GM23338 (cell line): ENCODE measurements around the gene KIAA1755. TPM values are rescaled to one million over a fixed set of nuclear protein-coding genes. Genes with fewer than 3 reads are reported as not detected.
A peak's percentile ranks its signal among the peaks of the same experiment; 100 is the strongest.
"Not testable (repeated sequence)": the region's sequence is repeated elsewhere in the genome, so short reads cannot be mapped to it uniquely, and the experiment has no call there.

Experiments
- ATAC-seq: fragments of 200-7000 bp; cut with Tn5 transposase; 3 replicates; pipeline ENCODE4 v1.9.1; 2020
- DNase-seq: peaks from one replicate; pipeline ENCODE4 v3.0.0-alpha.2; 2015; ENCODE audit warnings: low spot score
- H2AFZ ChIP-seq: fragments of 200-600 bp; sonication (generic); 2 replicates; pipeline ENCODE4 v1.8.0; 2016; ENCODE audit warnings: antibody characterized with exemption, mild to moderate bottlenecking, moderate library complexity
- H3F3A ChIP-seq: fragments of 200-600 bp; sonication (generic); replicated peaks from 2 replicates; pipeline ENCODE4 v1.8.0; 2017; ENCODE audit warnings: antibody characterized with exemption, mixed run types, low read depth
- H3K27ac ChIP-seq: fragments of 200-600 bp; sonication (generic); 2 replicates; pipeline ENCODE4 v1.6.1; 2016; ENCODE audit warnings: low read depth
- H3K27me3 ChIP-seq: fragments of 200-600 bp; sonication (generic); 2 replicates; pipeline ENCODE4 v1.8.0; 2016; ENCODE audit warnings: mild to moderate bottlenecking, mixed run types, moderate library complexity; ENCODE audit not compliant: insufficient read depth
- H3K36me3 ChIP-seq: fragments of 200-600 bp; sonication (generic); 2 replicates; pipeline ENCODE4 v1.8.0; 2016; ENCODE audit warnings: mild to moderate bottlenecking; ENCODE audit not compliant: insufficient read depth
- H3K4me1 ChIP-seq: fragments of 200-600 bp; sonication (generic); 2 replicates; pipeline ENCODE4 v1.8.0; 2016; ENCODE audit warnings: mild to moderate bottlenecking, moderate library complexity; ENCODE audit not compliant: insufficient read depth
- H3K4me2 ChIP-seq: fragments of 200-600 bp; sonication (generic); 2 replicates; pipeline ENCODE4 v1.7.1; 2017; ENCODE audit warnings: mixed run types
- H3K4me3 ChIP-seq: fragments of 200-600 bp; sonication (generic); 2 replicates; pipeline ENCODE4 v1.6.1; 2016; ENCODE audit warnings: mixed run types
- H3K79me2 ChIP-seq: fragments of 200-600 bp; sonication (generic); replicated peaks from 2 replicates; pipeline ENCODE4 v1.8.0; 2017; ENCODE audit warnings: mild to moderate bottlenecking; ENCODE audit not compliant: insufficient read depth
- H3K9me2 ChIP-seq: fragments of 200-600 bp; sonication (generic); 2 replicates; pipeline ENCODE4 v1.8.0; 2017; ENCODE audit not compliant: insufficient read depth
- H4K20me1 ChIP-seq: fragments of 200-600 bp; sonication (generic); replicated peaks from 2 replicates; pipeline ENCODE4 v1.8.0; 2017; ENCODE audit warnings: mild to moderate bottlenecking; ENCODE audit not compliant: insufficient read depth
- H3K27ac Mint-ChIP-seq: 2 replicates; pipeline ENCODE4 v1.8.0; 2020; ENCODE audit warnings: inconsistent platforms, mild to moderate bottlenecking, moderate library complexity, mixed read lengths
- H3K27me3 Mint-ChIP-seq: 3 replicates; pipeline ENCODE4 v1.8.0; 2022; ENCODE audit warnings: low read depth, mild to moderate bottlenecking, moderate library complexity, mixed read lengths, inconsistent platforms; ENCODE audit not compliant: insufficient read depth, poor library complexity
- H3K36me3 Mint-ChIP-seq: 3 replicates; pipeline ENCODE4 v1.8.0; 2021; ENCODE audit warnings: low read depth, mild to moderate bottlenecking, inconsistent platforms, moderate library complexity, mixed read lengths
- H3K4me1 Mint-ChIP-seq: 3 replicates; pipeline ENCODE4 v1.8.0; 2020; ENCODE audit warnings: mild to moderate bottlenecking, inconsistent platforms, mixed read lengths
- H3K4me3 Mint-ChIP-seq: 3 replicates; pipeline ENCODE4 v1.8.0; 2021; ENCODE audit warnings: moderate library complexity, mild to moderate bottlenecking, inconsistent platforms, mixed read lengths
- H3K9me3 Mint-ChIP-seq: 3 replicates; pipeline ENCODE4 v1.8.0; 2020; ENCODE audit warnings: moderate library complexity, mild to moderate bottlenecking, inconsistent platforms, mixed read lengths
- CTCF ChIP-seq, 2 experiments: fragments of 200-600 bp in 1 of 2; sonication (generic) in 1 of 2; conservative IDR thresholded peaks; 2 replicates each; pipeline versions ENCODE4 v1.5.1 to v1.6.1; 2016 to 2017; ENCODE audit warnings: antibody characterized with exemption in 2 of 2, low read depth in 2 of 2, mild to moderate bottlenecking in 2 of 2, moderate library complexity in 1 of 2
- ETS1 ChIP-seq: IDR thresholded peaks from 2 replicates; pipeline ENCODE4 v1.6.1; 2016; ENCODE audit warnings: antibody characterized with exemption
- EZH2phosphoT487 ChIP-seq: fragments of 200-600 bp; sonication (generic); IDR thresholded peaks from one replicate; pipeline ENCODE4 v1.8.1; 2018; ENCODE audit warnings: antibody characterized with exemption; ENCODE audit not compliant: unreplicated experiment
- STAT1 ChIP-seq: IDR thresholded peaks from one replicate; pipeline ENCODE4 v1.6.1; 2016; ENCODE audit warnings: antibody characterized with exemption; ENCODE audit not compliant: unreplicated experiment
- ZNF462 ChIP-seq: fragments of 250-450 bp; sonication (Bioruptor Pico); IDR thresholded peaks from 2 replicates; pipeline ENCODE4 v1.5.0; 2020; ENCODE audit warnings: mild to moderate bottlenecking, moderate library complexity
- polyA plus RNA-seq: library from polyadenylated mRNA; unstranded; fragments of >200 nt; fragmentation: Nextera tagmentation; extraction: Ambion mirVana; gene quantifications from 2 replicates; pipeline ENCODE4 v1.2.1, GENCODE V29; 2016
- total RNA-seq: library from RNA; depleted of rRNA; stranded (reverse); fragments of >200 nt; shearing (Covaris generic); gene quantifications from 2 replicates; pipeline ENCODE4 v1.2.3, GENCODE V29; 2014

KIAA1755 gene
- total and polyA plus RNA-seq, 2 experiments from 2014 or later = 0.28 TPM; not detected in 1

GRCh38 chr20:38254621-38255020 is 5.9 kb downstream of the KIAA1755 start:
- H3K36me3 ChIP-seq, H3K4me1 ChIP-seq, H3K79me2 ChIP-seq, H3K9me3 Mint-ChIP-seq, H4K20me1 ChIP-seq, ATAC-seq, H3K27me3 ChIP-seq, H3F3A ChIP-seq, H2AFZ ChIP-seq, H3K27ac Mint-ChIP-seq, H3K27me3 Mint-ChIP-seq, H3K9me2 ChIP-seq, H3K4me3 Mint-ChIP-seq, DNase-seq, H3K4me3 ChIP-seq, H3K27ac ChIP-seq, H3K4me2 ChIP-seq, H3K36me3 Mint-ChIP-seq: not testable (repeated sequence)
- H3K4me1 Mint-ChIP-seq = peaks cover 13% of the 10 kb centered on the region

- no peaks in the 10 kb centered on the region for H3K9me2 ChIP-seq
- no peaks in the 10 kb centered on the region for H4K20me1 ChIP-seq
- peaks cover 7% of the 10 kb centered on the region for H3K27me3 Mint-ChIP-seq
- H3K4me3 ChIP-seq = no peak overlapping the region
- no peaks in the 10 kb centered on the region for H3K36me3 ChIP-seq
- H3K79me2 ChIP-seq = no peaks in the 10 kb centered on the region
- H3K27ac Mint-ChIP-seq = no peak overlapping the region
- no peak overlapping the region for H3K4me2 ChIP-seq
- H3K9me3 Mint-ChIP-seq = no peaks in the 10 kb centered on the region
- H2AFZ ChIP-seq = no peak overlapping the region
- peaks cover 13% of the 10 kb centered on the region for H3K4me1 Mint-ChIP-seq
- H3F3A ChIP-seq = no peaks in the 10 kb centered on the region
- no peak for TF ChIP-seq STAT1
- H3K4me1 ChIP-seq = peaks cover 4% of the 10 kb centered on the region; the same call in 1 of the 2 replicates
- DNase-seq (no peak), ATAC-seq (no peak)
- no peaks in the 10 kb centered on the region; the same call in 2 of the 3 replicates for H3K36me3 Mint-ChIP-seq
- no peaks in the 10 kb centered on the region for H3K27me3 ChIP-seq
- H3K27ac ChIP-seq = no peak overlapping the region
- no peak overlapping the region for H3K4me3 Mint-ChIP-seq
These were observed 7.0 kb downstream of the KIAA1755 start for GRCh38 chr20:38253571-38253970.

- Mint-ChIP-seq H3K9me3 (no peaks in the 10 kb centered on the region), H3K4me3 (no peak overlapping the region), H3K27me3 (peaks cover 7% of the 10 kb centered on the region), H3K4me1 (peaks cover 13% of the 10 kb centered on the region), H3K27ac (no peak overlapping the region; the same call in 1 of the 2 replicates), H3K36me3 (no peaks in the 10 kb centered on the region; the same call in 2 of the 3 replicates)
- no peak overlapping the region for H3K4me3 ChIP-seq
- H2AFZ ChIP-seq = peak overlapping the region; percentile 93
- peak; percentile 6 for DNase-seq
- H3K27me3 ChIP-seq = no peaks in the 10 kb centered on the region
- no peaks in the 10 kb centered on the region for H3K36me3 ChIP-seq
- H3F3A ChIP-seq = no peaks in the 10 kb centered on the region
- ATAC-seq = peak; percentile 81
- no peaks in the 10 kb centered on the region for H3K9me2 ChIP-seq
- no peak overlapping the region for H3K27ac ChIP-seq
- H4K20me1 ChIP-seq = no peaks in the 10 kb centered on the region
- H3K4me1 ChIP-seq = peaks cover 4% of the 10 kb centered on the region; the same call in 1 of the 2 replicates
- no peaks in the 10 kb centered on the region for H3K79me2 ChIP-seq
- H3K4me2 ChIP-seq = no peak overlapping the region
- TF ChIP-seq ZNF462 (CRISPR knock-in tag) (no peak), EZH2phosphoT487 (no peak), ETS1 (no peak), CTCF (conservative IDR thresholded peaks at IDR 0.05; ENCODE audit: low read depth in 2 of 2) (no peak)
These were observed 7.9 kb downstream of the KIAA1755 start for GRCh38 chr20:38252292-38253288.
